PFSK-1 (cell line): ENCODE results near the gene RASEF.

Source experiments
- FOXP2 ChIP-seq: optimal IDR thresholded peaks from 2 replicates; pipeline ENCODE3; 2011; ENCODE audit warnings: borderline replicate concordance, control low read depth, inconsistent platforms; ENCODE audit not compliant: insufficient read depth; ENCODE audit errors: extremely low read length, extremely low read depth
- POLR2AphosphoS5 ChIP-seq: IDR thresholded peaks from 2 replicates; pipeline ENCODE4 v1.6.1; 2012; ENCODE audit warnings: low read depth, mild to moderate bottlenecking, control low read depth, low read length, moderate library complexity
- REST ChIP-seq, 2 experiments: IDR thresholded peaks; 2 replicates each; pipeline versions ENCODE4 v1.6.1 to v1.8.0; 2011 to 2012; ENCODE audit warnings: low read depth in 2 of 2, low read length in 2 of 2, control low read depth in 1 of 2, inconsistent platforms in 1 of 2, mild to moderate bottlenecking in 1 of 2, moderate library complexity in 1 of 2; ENCODE audit not compliant: insufficient read depth in 1 of 2
- SIN3A ChIP-seq: IDR thresholded peaks from 2 replicates; pipeline ENCODE4 v1.6.1; 2012; ENCODE audit warnings: mild to moderate bottlenecking, low read length, moderate library complexity, borderline replicate concordance; ENCODE audit not compliant: insufficient read depth
- TAF1 ChIP-seq: IDR thresholded peaks from 2 replicates; pipeline ENCODE4 v1.6.1; 2012; ENCODE audit warnings: low read length, control low read depth, borderline replicate concordance; ENCODE audit not compliant: insufficient read depth

Gene RASEF

GRCh38 chr9:83106263-83106662 lies 43.3 kb upstream of the RASEF start:
- TF ChIP-seq REST (IDR thresholded peaks at IDR 0.05; ENCODE audit: insufficient read depth in 1 of 2, low read depth in 2 of 2, low read length in 2 of 2), result no peak
- no peak for TF ChIP-seq POLR2AphosphoS5
- TF ChIP-seq SIN3A, result no peak
- no peak for TF ChIP-seq FOXP2
- TF ChIP-seq TAF1, result no peak

GRCh38 chr9:83097633-83098032 lies 34.7 kb upstream of the RASEF start:
- TF ChIP-seq FOXP2, result no peak
- no peak for TF ChIP-seq REST (IDR thresholded peaks at IDR 0.05; ENCODE audit: insufficient read depth in 1 of 2, low read depth in 2 of 2, low read length in 2 of 2)
- TF ChIP-seq POLR2AphosphoS5, result no peak
- TF ChIP-seq TAF1, result no peak
- TF ChIP-seq SIN3A, result no peak

- TF ChIP-seq POLR2AphosphoS5 (no peak), FOXP2 (no peak), SIN3A (no peak), REST (IDR thresholded peaks at IDR 0.05; ENCODE audit: insufficient read depth in 1 of 2, low read depth in 2 of 2, low read length in 2 of 2) (no peak)
Observed at GRCh38 chr9:83081846-83082245, 18.9 kb upstream of the RASEF start.

GRCh38 chr9:83081010-83081409 lies 18.1 kb upstream of the RASEF start:
- TF ChIP-seq TAF1 (no peak), REST (IDR thresholded peaks at IDR 0.05; ENCODE audit: insufficient read depth in 1 of 2, low read depth in 2 of 2, low read length in 2 of 2) (no peak), FOXP2 (no peak), POLR2AphosphoS5 (no peak), SIN3A (no peak)

- TF ChIP-seq FOXP2, result no peak
- TF ChIP-seq SIN3A, result no peak
- TF ChIP-seq TAF1, result no peak
Observed at GRCh38 chr9:83071626-83072025, 8.7 kb upstream of the RASEF start.

- no peak for TF ChIP-seq REST (IDR thresholded peaks at IDR 0.05; ENCODE audit: insufficient read depth in 1 of 2, low read depth in 2 of 2, low read length in 2 of 2)
- TF ChIP-seq SIN3A, result no peak
Observed at GRCh38 chr9:83070261-83070660, 7.3 kb upstream of the RASEF start.
